Measurements from ENCODE around the gene SECISBP2.
"Not testable (repeated sequence)": the region's sequence is repeated elsewhere in the genome, so short reads cannot be mapped to it uniquely, and the experiment has no call there.

The SECISBP2 gene

DNA sequence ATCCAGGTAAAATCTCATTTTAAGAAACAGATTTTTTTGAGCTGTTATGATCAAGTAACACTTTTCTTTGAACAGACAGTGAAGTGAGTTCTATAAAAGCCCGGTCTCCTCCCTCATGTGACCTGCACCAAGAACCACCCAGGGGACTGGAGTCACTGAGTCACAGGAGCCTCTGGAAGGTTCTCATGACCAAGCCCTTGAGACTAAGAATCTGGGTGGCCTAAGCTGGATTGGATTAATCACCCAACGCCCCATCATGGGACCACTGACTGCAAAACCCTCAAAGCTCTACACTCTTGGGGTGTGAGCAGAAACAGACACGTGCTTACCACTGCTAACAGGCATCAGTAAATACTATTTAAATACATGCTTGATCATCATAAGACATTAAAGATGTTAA, 48.4 kb downstream of the SECISBP2 start:
- H3K4me3 ChIP-seq (ENCODE audit: insufficient read length, low read depth) = no peak overlapping the region
- no peaks in the 10 kb centered on the region for H3K4me1 ChIP-seq (ENCODE audit: insufficient read depth, insufficient read length)
- H3K27me3 ChIP-seq (ENCODE audit: insufficient read depth, insufficient read length) = no peaks in the 10 kb centered on the region
- peaks cover 24% of the 10 kb centered on the region for H3K36me3 ChIP-seq (ENCODE audit: insufficient read depth, insufficient read length, low read length)
- no peak overlapping the region for H3K9ac ChIP-seq (ENCODE audit: insufficient read length, low read depth)
- TF ChIP-seq SUZ12 (IDR thresholded peaks at IDR 0.05; ENCODE audit: extremely low read depth, insufficient read depth, insufficient read length) (no peak), YY1 (IDR thresholded peaks at IDR 0.05; ENCODE audit: insufficient read depth, insufficient read length) (no peak), ZNF274 (IDR thresholded peaks at IDR 0.05; ENCODE audit: low read depth, low read length) (no peak)
- H3K9me3 ChIP-seq (ENCODE audit: insufficient read depth, low read length) = no peaks in the 10 kb centered on the region
- DNase-seq (ENCODE audit: low read depth, low spot score) = no peak

GRCh38 chr9:89367281-89367680, 49.0 kb downstream of the SECISBP2 start:
- Histone ChIP-seq H3K9ac (ENCODE audit: insufficient read length, low read depth) (no peak overlapping the region), H3K36me3 (ENCODE audit: insufficient read depth, insufficient read length, low read length) (peaks cover 18% of the 10 kb centered on the region), H3K27me3 (ENCODE audit: insufficient read depth, insufficient read length) (no peaks in the 10 kb centered on the region), H3K9me3 (ENCODE audit: insufficient read depth, low read length) (no peaks in the 10 kb centered on the region), H3K4me3 (ENCODE audit: insufficient read length, low read depth) (no peak overlapping the region), H3K4me1 (ENCODE audit: insufficient read depth, insufficient read length) (no peaks in the 10 kb centered on the region)
- no peak for DNase-seq (ENCODE audit: low read depth, low spot score)
- TF ChIP-seq ZNF274 (IDR thresholded peaks at IDR 0.05; ENCODE audit: low read depth, low read length) = no peak
- no peak for TF ChIP-seq SUZ12 (IDR thresholded peaks at IDR 0.05; ENCODE audit: extremely low read depth, insufficient read depth, insufficient read length)
- no peak for TF ChIP-seq YY1 (IDR thresholded peaks at IDR 0.05; ENCODE audit: insufficient read depth, insufficient read length)

DNA sequence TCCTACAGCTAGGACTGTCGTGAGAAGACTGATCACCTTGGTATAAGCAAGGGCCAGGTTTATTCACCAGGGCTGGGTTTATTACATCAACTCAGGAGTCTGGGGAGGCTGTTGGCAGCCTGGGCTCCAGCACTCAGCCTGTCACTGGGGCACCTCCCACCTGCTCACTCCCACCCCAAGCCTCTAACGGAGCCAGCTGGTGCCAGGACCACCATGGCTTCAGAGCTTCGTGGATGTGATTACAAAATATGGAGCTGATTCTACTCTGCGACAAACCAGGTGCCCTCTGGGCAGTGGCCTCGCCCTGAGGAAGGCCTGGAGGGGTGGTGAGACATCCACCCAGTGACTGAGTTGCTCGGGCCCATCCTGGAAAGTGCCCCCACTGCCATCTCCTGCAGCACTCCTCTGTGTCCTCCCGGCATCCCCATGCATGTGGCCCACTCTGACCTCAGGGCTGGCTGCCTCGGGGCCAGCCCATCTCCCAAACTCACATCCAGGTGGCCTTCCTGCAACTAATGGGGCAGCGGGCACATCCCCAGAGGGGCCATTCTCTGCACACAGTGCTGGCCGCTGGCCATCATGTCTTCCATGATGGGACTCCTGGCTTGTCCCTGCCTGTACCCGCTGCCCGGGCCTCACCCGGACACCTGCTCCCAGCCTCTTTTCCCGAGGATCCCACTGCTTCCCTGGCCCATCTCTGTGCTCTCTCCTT, 49.6 kb downstream of the SECISBP2 start:
- no peak overlapping the region for H3K4me3 ChIP-seq (ENCODE audit: insufficient read length, low read depth)
- no peaks in the 10 kb centered on the region for H3K4me1 ChIP-seq (ENCODE audit: insufficient read depth, insufficient read length)
- TF ChIP-seq YY1 (IDR thresholded peaks at IDR 0.05; ENCODE audit: insufficient read depth, insufficient read length) = no peak
- TF ChIP-seq SUZ12 (IDR thresholded peaks at IDR 0.05; ENCODE audit: extremely low read depth, insufficient read depth, insufficient read length) = no peak
- TF ChIP-seq ZNF274 (IDR thresholded peaks at IDR 0.05; ENCODE audit: low read depth, low read length) = no peak
- peaks cover 12% of the 10 kb centered on the region for H3K36me3 ChIP-seq (ENCODE audit: insufficient read depth, insufficient read length, low read length)
- DNase-seq (ENCODE audit: low read depth, low spot score) = no peak
- no peaks in the 10 kb centered on the region for H3K27me3 ChIP-seq (ENCODE audit: insufficient read depth, insufficient read length)
- H3K9me3 ChIP-seq (ENCODE audit: insufficient read depth, low read length) = no peaks in the 10 kb centered on the region
- H3K9ac ChIP-seq (ENCODE audit: insufficient read length, low read depth) = no peak overlapping the region

- Histone ChIP-seq H3K4me1 (ENCODE audit: insufficient read depth, insufficient read length) (no peaks in the 10 kb centered on the region), H3K27me3 (ENCODE audit: insufficient read depth, insufficient read length) (no peaks in the 10 kb centered on the region)
- TF ChIP-seq YY1 (IDR thresholded peaks at IDR 0.05; ENCODE audit: insufficient read depth, insufficient read length) (no peak), SUZ12 (IDR thresholded peaks at IDR 0.05; ENCODE audit: extremely low read depth, insufficient read depth, insufficient read length) (no peak), ZNF274 (IDR thresholded peaks at IDR 0.05; ENCODE audit: low read depth, low read length) (no peak)
Observed at GRCh38 chr9:89368550-89368949, 50.2 kb downstream of the SECISBP2 start.

DNA sequence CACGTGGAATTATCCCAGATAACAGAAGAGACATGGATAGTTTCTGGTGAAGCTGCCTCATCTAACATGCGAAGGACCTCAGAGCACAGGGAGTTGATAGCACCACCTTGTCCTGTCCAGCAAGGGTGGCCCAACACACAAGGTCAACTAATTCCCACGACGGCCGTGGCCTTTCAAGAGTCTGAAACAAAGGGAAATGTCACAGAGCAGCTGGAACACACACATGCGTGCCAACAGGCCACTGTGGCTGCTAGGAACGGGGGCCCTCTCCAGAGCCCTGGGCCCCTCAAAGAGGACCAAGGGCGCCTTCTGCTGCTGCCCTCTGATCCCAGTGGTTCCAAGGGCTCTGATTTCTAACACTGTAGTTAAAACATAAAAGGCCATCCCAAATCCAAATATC, 50.7 kb downstream of the SECISBP2 start:
- Histone ChIP-seq H3K4me3 (ENCODE audit: insufficient read length, low read depth) (no peak overlapping the region), H3K9ac (ENCODE audit: insufficient read length, low read depth) (no peak overlapping the region), H3K27me3 (ENCODE audit: insufficient read depth, insufficient read length) (no peaks in the 10 kb centered on the region), H3K36me3 (ENCODE audit: insufficient read depth, insufficient read length, low read length) (peaks cover 2% of the 10 kb centered on the region), H3K4me1 (ENCODE audit: insufficient read depth, insufficient read length) (no peaks in the 10 kb centered on the region), H3K9me3 (ENCODE audit: insufficient read depth, low read length) (no peaks in the 10 kb centered on the region)
- no peak for DNase-seq (ENCODE audit: low read depth, low spot score)
- TF ChIP-seq ZNF274 (IDR thresholded peaks at IDR 0.05; ENCODE audit: low read depth, low read length) (no peak), YY1 (IDR thresholded peaks at IDR 0.05; ENCODE audit: insufficient read depth, insufficient read length) (no peak), SUZ12 (IDR thresholded peaks at IDR 0.05; ENCODE audit: extremely low read depth, insufficient read depth, insufficient read length) (no peak)

More at GRCh38 chr9:89368550-89368949, 50.2 kb downstream of the SECISBP2 start:
- H3K9me3 ChIP-seq (ENCODE audit: insufficient read depth, low read length) = no peaks in the 10 kb centered on the region
- H3K9ac ChIP-seq (ENCODE audit: insufficient read length, low read depth) = no peak overlapping the region
- DNase-seq (ENCODE audit: low read depth, low spot score) = no peak
- H3K4me3 ChIP-seq (ENCODE audit: insufficient read length, low read depth) = no peak overlapping the region
- H3K36me3 ChIP-seq (ENCODE audit: insufficient read depth, insufficient read length, low read length) = peaks cover 6% of the 10 kb centered on the region

DNA sequence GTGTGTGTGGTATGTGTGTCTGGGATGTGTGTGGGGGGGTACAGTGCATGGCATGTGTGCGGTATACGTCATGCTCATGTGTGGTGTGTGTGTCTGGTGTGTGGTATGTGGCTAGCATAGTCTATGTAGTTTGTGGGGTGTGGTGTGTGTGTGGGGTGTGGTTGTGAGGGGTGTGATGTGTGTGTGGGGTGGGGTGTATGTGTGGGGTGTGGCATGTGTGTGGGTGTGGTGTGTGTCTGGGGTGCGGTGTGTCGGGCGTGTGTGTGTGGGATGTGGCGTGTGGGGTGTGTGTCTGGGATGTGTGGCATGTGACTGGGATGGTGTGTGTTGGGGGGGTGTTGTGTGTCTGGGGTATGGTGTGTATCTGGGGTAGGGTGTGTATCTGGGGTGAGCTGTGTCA, 52.3 kb downstream of the SECISBP2 start:
- no peaks in the 10 kb centered on the region for H3K27me3 ChIP-seq (ENCODE audit: insufficient read depth, insufficient read length)
- no peak overlapping the region for H3K9ac ChIP-seq (ENCODE audit: insufficient read length, low read depth)
- H3K36me3 ChIP-seq (ENCODE audit: insufficient read depth, insufficient read length, low read length) = no peaks in the 10 kb centered on the region
- no peaks in the 10 kb centered on the region for H3K9me3 ChIP-seq (ENCODE audit: insufficient read depth, low read length)
- no peak overlapping the region for H3K4me3 ChIP-seq (ENCODE audit: insufficient read length, low read depth)
- peaks cover 3% of the 10 kb centered on the region for H3K4me1 ChIP-seq (ENCODE audit: insufficient read depth, insufficient read length)
- no peak for DNase-seq (ENCODE audit: low read depth, low spot score)
- TF ChIP-seq YY1 (IDR thresholded peaks at IDR 0.05; ENCODE audit: insufficient read depth, insufficient read length) (no peak), ZNF274 (IDR thresholded peaks at IDR 0.05; ENCODE audit: low read depth, low read length) (no peak), SUZ12 (IDR thresholded peaks at IDR 0.05; ENCODE audit: extremely low read depth, insufficient read depth, insufficient read length) (no peak)

DNA sequence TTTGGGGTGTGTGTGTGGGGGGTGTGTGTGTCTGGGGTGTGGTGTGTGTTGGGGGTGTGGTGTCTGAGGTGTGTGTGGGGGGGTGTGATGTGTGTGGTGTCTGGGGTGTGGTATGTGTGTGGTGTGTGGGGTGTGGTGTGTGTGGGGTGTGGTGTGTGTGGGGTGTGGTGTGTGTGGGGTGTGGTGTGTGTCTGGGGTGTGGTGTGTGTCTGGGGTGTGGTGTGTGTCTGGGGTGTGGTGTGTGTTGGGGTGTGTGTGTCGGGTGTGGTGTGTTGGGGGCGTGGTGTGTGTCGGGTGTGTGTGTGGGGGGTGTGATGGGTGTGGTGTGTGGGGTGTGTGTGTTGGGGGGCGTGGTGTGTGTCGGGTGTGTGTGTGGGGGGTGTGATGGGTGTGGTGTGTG, 53.5 kb downstream of the SECISBP2 start:
- not testable (repeated sequence) for H3K4me3 ChIP-seq (ENCODE audit: insufficient read length, low read depth); H3K4me1 ChIP-seq (ENCODE audit: insufficient read depth, insufficient read length); H3K9ac ChIP-seq (ENCODE audit: insufficient read length, low read depth); DNase-seq (ENCODE audit: low read depth, low spot score); H3K36me3 ChIP-seq (ENCODE audit: insufficient read depth, insufficient read length, low read length); H3K27me3 ChIP-seq (ENCODE audit: insufficient read depth, insufficient read length); H3K9me3 ChIP-seq (ENCODE audit: insufficient read depth, low read length)

All from NT2/D1 (cell line).